ENCODE results near the gene ONECUT3.

GRCh38 chr19:1783874-1784273 is 30.6 kb downstream of the ONECUT3 start:
- TF ChIP-seq CTCF (IDR thresholded peaks at IDR 0.05): no peak
- TF ChIP-seq POLR2A (IDR thresholded peaks at IDR 0.05): no peak
- TF ChIP-seq EP300 (IDR thresholded peaks at IDR 0.05): no peak
- no peak for TF ChIP-seq POLR2AphosphoS5 (IDR thresholded peaks at IDR 0.05)
